GM12878 (cell line): ENCODE measurements around the gene GRIFIN. TPM values are rescaled to one million over a fixed set of nuclear protein-coding genes. Genes with fewer than 3 reads are reported as not detected.

Source experiments
- ATAC-seq: fragments of 200-7000 bp; cut with Tn5 transposase; 3 replicates; pipeline ENCODE4 v1.9.1; 2020; ENCODE audit warnings: mild to moderate bottlenecking, moderate library complexity
- BruUV-seq: library from RNA; stranded (reverse); fragments of 400-500 nt; replicated peaks from 2 replicates; lab custom pipeline; 2021; lab: Mats Ljungman, UMichigan
- CTCF ChIA-PET: fragments of 300-600 bp; sonication (Branson Sonifier 250); formaldehyde crosslinking; extraction: SDS; loops from one replicate; lab custom pipeline; 2021; ENCODE audit warnings: inconsistent platforms; lab: Yijun Ruan, JAX
- POLR2A ChIA-PET: fragments of 350-600 bp; formaldehyde crosslinking; extraction: SDS; loops from one replicate; lab custom pipeline; 2021; ENCODE audit warnings: inconsistent platforms; lab: Charles Lee
- RAD21 ChIA-PET: fragments of 300-600 bp; sonication (Branson Sonifier 250); formaldehyde crosslinking; loops from one replicate; lab custom pipeline; 2023; ENCODE audit warnings: antibody characterized with exemption; ENCODE audit not compliant: unreplicated experiment; lab: Charles Lee
- SMC1A ChIA-PET: fragments of 300-600 bp; sonication (Branson Sonifier 250); formaldehyde crosslinking; loops from one replicate; lab custom pipeline; 2023; ENCODE audit not compliant: unreplicated experiment, uncharacterized antibody; lab: Charles Lee
- DNase-seq: peaks from one replicate; pipeline ENCODE4 v3.0.0-alpha.2; 2011; ENCODE audit warnings: low read depth, low spot score
- FAIRE-seq: peaks from 3 replicates; lab custom pipeline; 2011; peaks lifted over from hg19 to GRCh38; lab: Jason Lieb, UNC
- H2AFZ ChIP-seq: 2 replicates; pipeline ENCODE4 v1.6.0; 2011; ENCODE audit warnings: low read depth, low read length, control low read depth; ENCODE audit not compliant: control insufficient read depth
- H3K27ac ChIP-seq: 2 replicates; pipeline ENCODE4 v1.5.1; 2011; ENCODE audit warnings: control low read depth; ENCODE audit not compliant: control insufficient read depth, insufficient read depth
- H3K27me3 ChIP-seq, 2 experiments: replicated peaks in 1 of 2; 2 replicates each; pipeline versions ENCODE4 v1.6.0 to v1.6.1; 2011; ENCODE audit warnings: low read length in 1 of 2; ENCODE audit not compliant: control insufficient read depth in 2 of 2, insufficient read depth in 2 of 2
- H3K36me3 ChIP-seq, 2 experiments: 2 replicates each; pipeline ENCODE4 v1.5.1; 2011; ENCODE audit warnings: low read length in 1 of 2; ENCODE audit not compliant: control insufficient read depth in 2 of 2, insufficient read depth in 2 of 2
- H3K4me1 ChIP-seq: 2 replicates; pipeline ENCODE4 v1.6.1; 2011; ENCODE audit warnings: mild to moderate bottlenecking, low read length, moderate library complexity, mixed read lengths; ENCODE audit not compliant: control insufficient read depth, insufficient read depth
- H3K4me2 ChIP-seq: 2 replicates; pipeline ENCODE4 v1.6.0; 2011; ENCODE audit warnings: control low read depth; ENCODE audit not compliant: control insufficient read depth, insufficient read depth
- H3K4me3 ChIP-seq: fragments of 200-600 bp; sonication (generic); 2 replicates; pipeline ENCODE4 v1.5.1; 2016
- H3K79me2 ChIP-seq: 2 replicates; pipeline ENCODE4 v1.6.0; 2011; ENCODE audit warnings: low read length; ENCODE audit not compliant: control insufficient read depth, insufficient read depth
- H3K9ac ChIP-seq: 2 replicates; pipeline ENCODE4 v1.8.0; 2011; ENCODE audit warnings: low read length, control low read depth, mixed read lengths; ENCODE audit not compliant: control insufficient read depth, insufficient read depth
- H3K9me3 ChIP-seq: replicated peaks from 3 replicates; pipeline ENCODE4 v1.5.1; 2011; ENCODE audit warnings: mild to moderate bottlenecking, low read length; ENCODE audit not compliant: control insufficient read depth, insufficient read depth
- H4K20me1 ChIP-seq: 2 replicates; pipeline ENCODE4 v1.6.0; 2011; ENCODE audit not compliant: control insufficient read depth, insufficient read depth
- CHD1 ChIP-seq: IDR thresholded peaks from 2 replicates; pipeline ENCODE4 v1.6.1; 2012; ENCODE audit warnings: low read depth, low read length, improper control_type of control experiment
- ESRRA ChIP-seq: IDR thresholded peaks from 2 replicates; pipeline ENCODE4 v1.6.1; 2012; ENCODE audit warnings: mild to moderate bottlenecking, low read length, improper control_type of control experiment
- HDAC2 ChIP-seq: fragments of 200-600 bp; sonication (generic); IDR thresholded peaks from 2 replicates; pipeline ENCODE4 v1.6.1; 2017
- KDM1A ChIP-seq: fragments of 200-600 bp; sonication (generic); IDR thresholded peaks from 2 replicates; pipeline ENCODE4 v1.6.1; 2016; ENCODE audit warnings: borderline replicate concordance
- NKRF ChIP-seq: fragments of 450-650 bp; conservative IDR thresholded peaks from 2 replicates; pipeline ENCODE4 v1.6.1; 2017; ENCODE audit warnings: mild to moderate bottlenecking, moderate library complexity
- ZNF592 ChIP-seq: fragments of 450-650 bp; IDR thresholded peaks from 2 replicates; pipeline ENCODE4 v1.6.1; 2017; ENCODE audit warnings: mild to moderate bottlenecking, moderate library complexity
- ZNF687 ChIP-seq: fragments of 450-650 bp; IDR thresholded peaks from 2 replicates; pipeline ENCODE4 v1.6.1; 2017; ENCODE audit warnings: mild to moderate bottlenecking, moderate library complexity
- WGBS: methylation state at CpG from one replicate; pipeline ENCODE4 v1.1.6; 2016; ENCODE audit warnings: low lambda C conversion rate; ENCODE audit not compliant: insufficient replicate concordance, insufficient coverage; ENCODE audit errors: missing lambda C conversion rate; 5-methylcytosine and 5-hydroxymethylcytosine counted together
- in situ Hi-C: fragments of 300-500 bp; cut with MboI; formaldehyde crosslinking; loops from 9 replicates; pipeline ENCODE4 v1.14.3; 2018; ENCODE audit warnings: mixed read lengths
- intact Hi-C: fragments of 100-400 bp; cut with micrococcal nuclease; formaldehyde crosslinking; loops from one replicate; pipeline ENCODE4 v1.14.2; 2022; ENCODE audit not compliant: unreplicated experiment
- polyA plus RNA-seq, 11 experiments: library from polyadenylated mRNA; depleted of rRNA in 4 of 11; unstranded in 6 of 11; stranded (reverse) in 5 of 11; fragments of >200 nt; fragmentation: Nextera tagmentation in 4 of 11; fragmentation: Illumina TruSeq in 1 of 11; extraction: Ambion mirVana in 4 of 11; extraction: Trizol in 1 of 11; gene quantifications; 1 replicate in 1 of 11; 2 replicates in 10 of 11; pipeline versions ENCODE4 v1.2.1 to v1.2.3, GENCODE V29; 2011 to 2016; ENCODE audit warnings: inconsistent platforms in 2 of 11, missing spikeins in 2 of 11, low read depth in 1 of 11
- total RNA-seq, 4 experiments: library from RNA; depleted of rRNA in 3 of 4; stranded (reverse); fragments of >200 nt in 3 of 4; fragmentation: Illumina TruSeq in 1 of 4; extraction: Trizol in 1 of 4; gene quantifications; 2 replicates each; pipeline versions ENCODE4 v1.2.1 to v1.2.3, GENCODE V29; 2013 to 2021

GRIFIN gene
- total and polyA plus RNA-seq, 10 of the 15 experiments (the other 5 are each of a cell fraction or from before 2014, with no cell fraction given), result not detected

DNA sequence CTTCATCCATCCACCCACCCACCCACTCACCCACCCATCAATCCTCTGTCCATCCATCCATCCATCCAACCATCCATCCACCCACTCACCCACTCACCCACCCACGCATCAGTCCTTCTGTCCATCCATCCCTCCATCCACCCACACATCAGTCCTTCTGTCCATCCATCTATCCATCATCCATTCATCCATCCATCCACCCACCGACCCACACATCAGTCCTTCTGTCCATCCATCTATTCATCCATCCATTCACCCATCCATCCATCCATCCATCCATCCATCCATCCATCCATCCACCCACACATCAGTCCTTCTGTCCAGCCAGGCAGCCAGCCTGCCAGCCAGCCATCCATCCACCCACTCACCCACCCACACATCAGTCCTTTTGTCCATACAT is 15.8 kb upstream of the GRIFIN start:
- WGBS, result 13% methylated on average over 2 of the region's 2 CpGs
- H3K27me3 ChIP-seq, result no peaks in the 10 kb centered on the region
- ATAC-seq (no peak), DNase-seq (no peak), FAIRE-seq (no peak)
- TF ChIP-seq ZNF687, result no peak
- no peak overlapping the region for H2AFZ ChIP-seq
- no peaks in the 10 kb centered on the region for H4K20me1 ChIP-seq
- no peak overlapping the region for H3K4me2 ChIP-seq
- ChIA-PET RAD21 (no interaction called here), POLR2A (no interaction called here), CTCF (no interaction called here), SMC1A (no interaction called here)
- no peaks in the 10 kb centered on the region for H3K4me1 ChIP-seq
- no peaks in the 10 kb centered on the region for H3K9me3 ChIP-seq
- intact Hi-C loops (no loop called here), in situ Hi-C loops (no loop called here)
- H3K36me3 ChIP-seq, result no peaks in the 10 kb centered on the region
- no peak overlapping the region for H3K4me3 ChIP-seq
- no peak overlapping the region for H3K9ac ChIP-seq
- BruUV-seq, result no TSS peak
- H3K79me2 ChIP-seq, result no peaks in the 10 kb centered on the region
- no peak overlapping the region for H3K27ac ChIP-seq

DNA sequence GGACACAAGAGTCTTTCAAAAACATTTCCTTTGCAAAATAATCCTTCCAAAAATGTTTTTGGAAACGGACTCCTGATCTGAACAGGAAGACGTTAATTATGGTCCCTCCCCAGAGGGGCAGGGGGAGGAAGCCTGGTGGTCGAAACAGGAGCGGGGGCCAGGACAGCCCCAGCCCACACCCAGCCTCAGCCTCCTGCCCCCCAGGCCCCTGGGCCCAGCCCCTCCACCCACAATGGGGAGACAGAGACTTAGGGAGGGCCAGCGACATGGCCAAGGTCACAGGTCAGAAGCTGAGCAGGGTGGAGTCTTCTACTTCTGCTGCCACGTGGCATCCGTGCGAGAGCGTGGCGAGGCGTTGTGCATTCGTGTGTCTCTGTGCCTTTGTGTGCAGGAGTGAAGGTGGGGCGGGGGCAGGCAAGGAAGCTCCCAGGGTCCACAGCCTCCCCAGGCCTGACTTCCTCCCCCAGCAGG is 14.0 kb upstream of the GRIFIN start:
- H3K27me3 ChIP-seq, result no peaks in the 10 kb centered on the region
- no peak overlapping the region for H3K4me2 ChIP-seq
- in situ Hi-C loops, result no loop called here
- TF ChIP-seq ESRRA (no peak), NKRF (no peak), CHD1 (no peak), KDM1A (no peak), ZNF592 (no peak), HDAC2 (no peak)

More for the DNA sequence above, 14.0 kb upstream of the GRIFIN start:
- Histone ChIP-seq H3K27ac (no peak overlapping the region), H3K79me2 (no peaks in the 10 kb centered on the region), H3K9me3 (no peaks in the 10 kb centered on the region), H3K9ac (no peak overlapping the region), H2AFZ (no peak overlapping the region), H3K4me3 (no peak overlapping the region), H3K4me1 (no peaks in the 10 kb centered on the region), H3K36me3 (no peaks in the 10 kb centered on the region), H4K20me1 (no peaks in the 10 kb centered on the region)
- ChIA-PET SMC1A (no interaction called here), RAD21 (no interaction called here), POLR2A (no interaction called here), CTCF (no interaction called here)
- FAIRE-seq, result no peak
- intact Hi-C loops, result no loop called here
- WGBS, result 23% methylated on average over 13 of the region's 13 CpGs
- no peak for ATAC-seq
- DNase-seq, result no peak
- BruUV-seq, result no TSS peak
